GM19238 (cell line): Measurements from ENCODE around the gene ENG.
"Not testable (repeated sequence)": the region's sequence is repeated elsewhere in the genome, so short reads cannot be mapped to it uniquely, and the experiment has no call there.

Experiments
- DNase-seq: peaks from one replicate; pipeline ENCODE4 v3.0.0; 2011; ENCODE audit warnings: low spot score; ENCODE audit not compliant: insufficient read length

ENG gene

GRCh38 chr9:127854184-127854806, at the start of gene ENG:
Gene ENG, minus strand, starts transcription at chr9:127854658. Its CDS starts 303 bp downstream, at chr9:127854355.
- peak; percentile 35 for DNase-seq

- peak; percentile 55 for DNase-seq
Observed at GRCh38 chr9:127903557-127904475, 49.4 kb upstream of the ENG start.

DNA sequence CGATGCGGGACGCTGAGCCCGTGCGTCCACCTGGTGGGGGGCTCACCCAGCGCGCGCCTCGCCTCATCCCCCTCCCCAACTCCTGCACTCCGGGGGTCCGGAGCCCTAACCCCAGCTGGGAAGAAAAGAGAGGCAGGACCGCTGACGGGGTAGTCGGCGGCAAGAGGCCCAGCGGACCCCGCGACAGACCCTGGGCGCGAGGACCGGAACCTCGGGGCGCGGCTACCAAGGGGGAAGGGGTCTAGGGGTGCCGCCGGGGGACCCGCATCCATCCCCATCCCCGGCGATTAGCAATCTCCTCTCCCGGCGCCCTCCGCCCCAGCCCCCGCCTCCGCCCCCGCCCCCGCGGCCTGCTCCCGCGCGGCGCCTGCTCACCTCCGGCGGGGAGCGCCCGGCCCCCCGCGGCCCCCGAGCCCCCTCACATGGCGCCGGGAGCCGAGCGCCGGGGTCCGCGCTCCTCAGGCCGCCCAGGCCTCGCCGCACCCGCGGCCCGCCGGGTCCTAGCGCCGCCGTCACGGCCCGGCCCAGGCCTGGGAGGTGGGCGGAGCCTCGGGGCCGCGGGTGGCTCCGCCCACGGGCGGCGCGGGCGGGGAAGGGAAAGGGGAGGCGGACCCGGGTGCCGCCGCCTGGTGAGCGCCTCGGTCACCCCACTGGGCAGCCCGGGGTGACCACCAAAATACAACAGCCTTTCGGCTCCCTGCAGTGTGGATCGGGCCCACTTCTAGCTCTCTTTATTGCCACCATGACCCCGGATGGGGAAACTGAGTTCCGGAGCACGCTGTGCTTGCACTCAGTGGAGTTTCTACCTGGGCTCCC, 44.9 kb upstream of the ENG start, which contains the start of gene ST6GALNAC6:
TSS of gene ST6GALNAC6 (minus strand) at position 476 of the 816 bp plus-strand sequence. CDS start 1,622 bp downstream, outside the sequence.
- DNase-seq, result peak; percentile 92

GRCh38 chr9:127898433-127899127, 44.1 kb upstream of the ENG start:
- DNase-seq, result no peak

DNA sequence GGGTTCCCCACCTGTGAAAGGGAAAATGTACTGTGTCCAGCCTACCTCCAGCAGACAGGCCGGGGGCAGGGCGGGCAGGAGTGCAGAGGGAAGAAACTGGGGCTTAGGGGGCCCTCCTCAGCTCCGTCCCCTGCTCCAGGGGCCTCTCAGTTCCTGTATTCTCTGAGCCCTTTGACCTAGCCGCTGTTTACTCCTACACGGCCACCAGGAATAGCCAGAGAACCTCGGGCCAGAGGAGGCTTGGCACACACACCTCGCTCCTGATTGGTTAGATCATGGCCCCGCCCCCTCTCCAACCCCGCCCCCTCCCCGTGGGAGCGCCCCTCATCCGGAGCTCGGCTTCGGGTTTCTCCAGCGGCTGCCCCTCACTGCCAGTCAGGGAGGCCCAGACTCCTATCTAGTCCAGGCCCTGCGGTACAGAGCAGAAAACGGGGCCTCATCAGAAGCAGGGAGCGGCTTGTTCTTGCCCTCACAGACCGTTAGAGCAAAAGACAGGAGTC, 42.8 kb upstream of the ENG start:
- DNase-seq, result no peak

DNA sequence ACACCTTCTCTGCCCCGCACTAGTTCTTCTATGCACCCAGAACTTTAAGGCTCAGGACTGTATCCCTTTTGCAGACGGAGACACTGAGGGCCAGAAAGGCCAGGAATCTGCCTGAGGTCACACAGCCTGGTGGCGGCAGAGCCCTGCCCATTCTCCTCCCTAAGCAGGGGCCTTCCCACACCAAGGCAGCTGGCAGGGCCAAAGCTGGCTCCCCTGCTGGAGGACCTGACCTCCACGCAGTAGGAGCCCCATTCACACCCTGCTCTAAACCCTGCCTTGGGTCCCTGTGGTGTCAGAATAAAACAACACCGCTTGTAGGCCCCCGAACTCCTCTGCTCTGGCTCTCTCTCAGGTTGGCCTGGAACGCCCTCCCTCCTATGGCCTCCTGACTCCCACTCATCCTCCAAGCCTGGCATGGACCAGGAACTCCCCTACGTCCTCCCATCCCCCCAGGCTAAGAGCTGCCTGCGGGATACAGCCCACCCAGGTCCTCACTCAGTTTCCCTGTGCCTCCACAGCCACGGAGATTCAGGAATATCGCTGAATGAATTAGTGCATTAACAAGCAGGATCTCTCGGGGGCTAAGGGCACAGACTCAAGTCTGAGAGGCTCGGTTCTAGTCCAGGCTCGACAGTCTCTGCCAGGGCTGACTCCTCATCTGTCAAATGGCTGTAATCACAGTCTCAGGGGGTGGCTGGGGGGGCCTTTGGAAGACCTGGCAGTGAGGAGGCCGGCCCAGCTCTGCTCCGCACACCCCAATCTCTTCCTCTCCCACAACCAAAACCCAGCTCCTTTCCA, 42.1 kb upstream of the ENG start:
- DNase-seq, result no peak

DNA sequence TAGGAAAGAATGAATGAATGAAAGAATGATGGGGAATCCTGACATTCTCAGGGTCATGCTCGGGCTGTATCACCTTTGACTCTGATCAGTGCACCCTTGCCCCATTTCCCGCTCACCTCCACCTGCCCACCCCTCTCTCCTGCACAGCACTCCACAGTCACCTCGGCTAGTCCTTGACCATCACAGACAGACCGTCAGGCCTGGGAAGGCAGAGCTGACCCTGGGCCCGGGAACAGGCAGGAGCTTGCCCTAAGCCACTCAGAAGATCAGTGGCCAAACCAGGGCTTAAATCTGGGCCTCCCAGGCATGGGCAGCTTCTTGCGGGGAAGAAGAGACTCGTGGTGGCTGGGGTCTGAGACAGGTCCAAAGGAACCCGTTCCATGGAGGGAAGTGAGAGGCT, 41.4 kb upstream of the ENG start:
- DNase-seq, result no peak

DNA sequence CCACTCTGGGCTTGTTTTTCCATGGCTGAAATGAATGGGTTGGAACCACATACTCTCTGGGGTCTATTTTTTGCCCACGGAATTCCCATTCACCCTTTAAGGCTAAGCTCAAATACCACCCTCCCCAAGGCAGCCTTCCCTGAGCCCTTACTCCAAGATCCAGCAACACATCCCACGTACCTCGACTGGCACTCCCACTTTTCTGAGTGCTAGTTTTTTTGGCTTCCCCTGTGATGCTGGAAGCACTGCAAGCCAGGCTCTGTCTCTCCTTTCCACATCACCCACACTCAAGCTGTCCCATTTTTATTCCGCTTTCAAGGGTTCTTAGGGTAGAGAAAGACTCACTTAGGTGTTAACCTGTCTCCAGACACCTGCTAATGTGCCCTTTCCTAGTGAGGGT, 38.9 kb upstream of the ENG start:
- no peak for DNase-seq

DNA sequence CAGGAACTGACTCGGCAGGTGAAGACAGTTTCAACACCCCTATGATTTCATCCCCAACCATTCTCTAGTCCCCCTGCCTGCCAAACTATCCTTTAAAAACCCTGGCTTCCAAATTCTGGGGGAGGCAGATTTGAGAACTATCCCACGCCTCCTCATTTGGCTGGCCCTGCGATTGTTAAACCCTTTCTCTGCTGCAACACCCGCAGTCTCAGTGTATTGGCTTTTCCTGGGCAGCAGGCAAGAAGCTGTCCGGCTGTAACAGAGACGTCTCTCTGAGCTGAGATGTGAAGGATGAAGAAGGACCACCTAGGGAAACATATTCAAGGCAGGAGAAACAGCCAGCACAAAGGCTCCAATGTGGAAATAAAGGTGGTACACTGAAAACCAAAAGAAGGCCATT, 38.4 kb upstream of the ENG start:
- DNase-seq, result no peak

DNA sequence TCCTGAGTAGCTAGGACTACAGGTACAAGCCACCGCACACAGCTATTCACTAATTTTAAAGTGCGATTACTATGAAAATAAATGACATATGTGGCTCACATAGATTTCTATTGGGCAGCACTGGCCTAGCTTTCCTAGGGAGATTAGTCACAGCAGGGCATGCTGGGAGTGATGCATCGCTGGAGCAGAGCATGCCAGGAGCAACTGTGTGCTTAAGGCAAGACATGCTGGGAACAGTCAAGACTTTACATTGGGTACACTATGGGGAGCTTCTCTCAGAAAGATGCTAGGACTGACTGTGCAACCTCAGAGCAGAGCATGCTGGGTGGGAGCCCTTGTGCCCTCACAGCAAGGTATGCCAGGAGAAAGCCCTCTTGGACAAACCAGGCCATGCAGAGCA, 35.6 kb upstream of the ENG start:
- no peak for DNase-seq

DNA sequence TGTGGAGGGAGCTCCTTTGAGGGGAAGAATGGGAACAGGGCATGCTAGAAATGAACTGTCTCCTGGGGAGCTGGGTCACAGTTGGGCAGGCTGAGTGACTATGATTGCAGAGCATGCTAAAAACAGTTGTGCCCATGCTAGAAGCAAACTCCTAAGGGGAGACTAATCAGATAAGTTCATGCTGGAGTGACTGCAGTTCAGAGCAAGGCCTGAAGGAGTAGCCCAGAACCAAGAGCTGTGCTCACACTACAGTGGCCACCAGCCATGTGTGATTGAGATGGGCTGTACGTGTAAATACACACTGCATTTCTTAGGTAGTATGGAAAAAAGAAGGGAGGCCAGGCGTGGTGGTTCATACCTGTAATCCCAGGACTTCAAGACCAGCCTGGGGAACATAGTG, 33.3 kb upstream of the ENG start:
- no peak for DNase-seq

DNA sequence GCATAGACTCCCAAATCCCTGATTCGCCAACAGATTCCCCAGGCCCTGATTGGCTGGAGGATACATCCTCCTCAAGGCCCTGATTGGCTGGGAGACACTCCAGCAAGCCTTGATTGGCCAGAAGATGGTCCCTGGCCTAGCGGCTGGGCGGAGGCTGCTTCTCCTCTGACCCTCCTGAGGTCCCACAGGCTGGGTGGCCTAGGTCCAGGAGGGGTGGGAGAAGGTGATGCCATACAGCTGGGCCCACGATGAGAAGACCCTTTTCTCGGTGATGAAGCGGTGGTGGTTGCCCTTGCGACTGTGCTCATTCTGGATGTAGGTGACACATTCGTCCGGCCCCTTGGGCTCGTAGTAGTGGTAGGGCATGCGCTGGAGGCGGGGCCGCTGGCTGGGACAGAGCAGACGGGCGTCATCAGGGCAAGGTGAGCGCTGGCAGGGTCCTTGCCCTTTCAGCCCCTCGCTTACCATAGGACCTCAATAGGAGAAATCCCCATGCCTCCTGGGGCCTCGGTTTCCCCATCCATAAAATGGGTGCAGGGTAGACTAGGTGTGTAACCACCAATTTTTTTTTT, 32.0 kb upstream of the ENG start:
- no peak for DNase-seq

- DNase-seq, result no peak
Observed at GRCh38 chr9:127885508-127886281, 31.2 kb upstream of the ENG start.

DNA sequence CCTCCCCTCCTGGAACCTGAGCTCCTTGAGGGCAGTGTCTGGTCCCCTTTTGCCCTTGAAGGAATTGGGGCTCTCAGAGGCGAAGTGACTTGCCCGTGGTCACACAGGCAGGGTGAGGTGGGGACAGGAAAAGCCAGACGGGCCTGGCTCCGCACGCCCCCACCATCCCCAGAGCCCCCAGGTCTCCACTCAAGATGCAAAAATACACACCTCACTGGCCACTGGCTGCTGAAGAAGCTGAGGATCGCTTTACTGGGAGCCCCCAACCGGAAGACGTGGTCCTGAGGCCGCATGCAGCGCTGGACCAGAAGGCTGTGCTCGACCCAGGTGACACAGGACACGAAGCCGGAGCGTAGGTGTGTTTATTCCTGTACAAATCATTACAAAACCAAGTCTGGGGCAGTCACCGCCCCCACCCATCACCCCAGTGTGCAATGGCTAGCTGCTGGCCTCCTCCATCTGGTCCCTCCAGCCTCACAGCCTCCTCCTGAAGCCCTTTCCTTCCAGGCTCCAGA, 30.6 kb upstream of the ENG start:
- no peak for DNase-seq

- DNase-seq, result no peak
Observed at GRCh38 chr9:127884427-127884911, 30.0 kb upstream of the ENG start.

DNA sequence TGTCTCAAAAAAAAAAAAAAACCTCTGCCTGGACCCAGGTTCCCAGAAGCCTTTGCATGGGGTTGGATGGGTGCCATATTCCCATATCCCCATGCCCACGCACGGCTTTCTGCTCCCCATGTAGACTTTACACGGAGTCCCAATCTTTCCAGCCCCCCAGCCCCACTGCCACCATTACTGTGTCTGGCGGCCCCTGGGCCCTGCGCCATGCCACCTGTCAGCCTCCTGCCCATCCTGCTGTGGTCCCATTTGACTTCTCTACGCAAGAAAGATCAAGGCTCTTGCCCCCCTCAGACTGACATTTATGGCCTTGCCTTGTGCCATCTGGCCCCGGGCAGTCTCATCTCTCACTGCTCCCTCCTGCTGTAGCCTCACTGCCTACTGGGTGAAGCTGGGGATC, 29.5 kb upstream of the ENG start:
- DNase-seq, result no peak

DNA sequence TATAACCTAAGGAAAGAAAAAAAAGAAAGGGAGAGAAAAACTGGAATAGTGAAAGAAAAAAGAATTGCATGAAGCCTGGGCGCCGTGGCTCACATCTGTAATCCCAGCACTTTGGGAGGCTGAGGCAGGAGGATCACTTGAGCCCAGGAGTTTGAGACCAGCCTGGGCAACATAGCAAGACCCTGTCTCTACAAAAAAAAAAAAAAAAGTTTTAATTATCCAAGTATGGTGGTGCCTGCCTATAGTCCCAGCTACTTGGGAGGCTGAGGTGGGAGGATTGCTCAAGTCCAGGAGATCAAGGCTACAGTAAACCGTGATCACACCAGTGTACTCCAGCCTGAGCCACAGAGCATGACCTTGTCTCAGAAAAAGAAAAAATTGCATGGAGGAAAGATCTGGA, 27.3 kb upstream of the ENG start:
- not testable (repeated sequence) for DNase-seq

GRCh38 chr9:127880143-127880542, 25.7 kb upstream of the ENG start:
- no peak for DNase-seq
